Measurements from ENCODE around the gene PAM.

DNA sequence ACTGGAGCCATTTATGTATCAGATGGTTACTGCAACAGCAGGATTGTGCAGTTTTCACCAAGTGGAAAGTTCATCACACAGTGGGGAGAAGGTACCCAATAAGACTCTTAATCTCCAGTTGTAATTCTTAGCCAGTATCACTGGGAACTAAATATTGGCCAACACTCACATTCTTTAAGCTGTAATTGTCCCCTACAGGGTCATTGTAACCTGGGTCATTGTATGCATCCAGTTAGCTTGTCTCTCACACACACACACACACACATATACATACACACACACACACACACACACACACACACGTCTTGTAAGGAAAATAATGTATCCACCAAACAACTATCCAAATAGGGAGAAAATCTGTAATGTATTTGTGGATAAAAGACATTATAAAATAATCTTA is 251.8 kb downstream of the PAM start:
- TF ChIP-seq CTCF (optimal IDR thresholded peaks at IDR 0.05 in 1 of 3, IDR thresholded peaks at IDR 0.05 in 1 of 3, conservative IDR thresholded peaks at IDR 0.05 in 1 of 3; ENCODE audit: extremely low read depth in 1 of 3, insufficient read depth in 2 of 3, low read length in 3 of 3), result no peak
- no peak for TF ChIP-seq EZH2 (IDR thresholded peaks at IDR 0.05; ENCODE audit: low read length)
